HG02870 (cell line): ENCODE data around the gene LIG1.
A peak's percentile ranks its signal among the peaks of the same experiment; 100 is the strongest.

Experiments used
- ATAC-seq: cut with Tn5 transposase; IDR thresholded peaks from one replicate; pipeline ENCODE4 v1.9.1; 2021; ENCODE audit warnings: mild to moderate bottlenecking, moderate library complexity; ENCODE audit not compliant: unreplicated experiment

LIG1 gene

DNA sequence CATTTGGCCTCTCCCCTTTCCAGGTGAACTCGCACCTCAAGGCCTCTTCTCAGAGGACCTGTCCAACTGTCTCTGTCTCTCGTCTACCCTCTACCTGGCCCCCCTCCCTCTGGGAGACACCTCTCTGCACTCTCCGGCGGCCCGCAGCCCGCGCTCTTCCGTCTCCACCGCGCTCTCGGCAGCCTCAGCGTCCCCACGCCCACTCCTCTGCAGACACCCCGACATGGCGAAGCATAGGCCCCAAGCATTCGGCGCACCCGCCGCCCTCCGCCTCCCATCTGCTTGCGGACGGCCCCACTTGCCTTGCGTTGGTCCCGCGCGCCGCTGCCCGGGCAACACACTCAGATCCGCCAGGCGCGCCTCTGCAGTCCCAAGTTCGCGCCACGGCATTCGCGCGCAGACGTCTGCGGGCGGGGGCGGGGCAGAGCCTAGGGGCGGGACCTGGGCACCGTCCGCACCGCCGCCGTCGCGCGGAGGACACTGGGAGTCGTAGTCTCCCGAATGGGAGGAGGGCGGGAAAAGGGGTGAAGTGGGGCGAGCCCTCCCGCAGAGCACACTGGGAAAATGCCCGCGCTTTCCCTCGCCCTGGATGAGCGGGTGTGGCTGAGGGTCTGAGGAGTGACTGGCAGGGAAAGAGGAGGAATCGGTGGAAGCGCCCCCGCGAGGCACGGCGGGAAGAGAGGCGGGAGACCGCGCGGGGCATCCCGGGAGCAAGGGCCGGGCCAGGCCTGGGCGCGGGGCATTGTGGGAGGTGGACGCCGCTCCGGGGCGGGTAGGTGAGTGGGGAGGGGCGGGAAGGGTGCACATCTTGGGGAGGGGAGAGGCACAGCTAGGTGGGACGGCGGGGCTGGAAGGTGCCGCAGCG is at the start of gene LIG1, which contains the start of gene ZSWIM9:
Gene LIG1 (minus strand): TSS at position 406 of the 865 bp plus-strand sequence. CDS start 4,778 bp downstream, outside the sequence.
Gene ZSWIM9 (plus strand): TSS at position 742 of the 865 bp plus-strand sequence. CDS start 1,123 bp downstream, outside the sequence.
- peak; percentile 73 for ATAC-seq

DNA sequence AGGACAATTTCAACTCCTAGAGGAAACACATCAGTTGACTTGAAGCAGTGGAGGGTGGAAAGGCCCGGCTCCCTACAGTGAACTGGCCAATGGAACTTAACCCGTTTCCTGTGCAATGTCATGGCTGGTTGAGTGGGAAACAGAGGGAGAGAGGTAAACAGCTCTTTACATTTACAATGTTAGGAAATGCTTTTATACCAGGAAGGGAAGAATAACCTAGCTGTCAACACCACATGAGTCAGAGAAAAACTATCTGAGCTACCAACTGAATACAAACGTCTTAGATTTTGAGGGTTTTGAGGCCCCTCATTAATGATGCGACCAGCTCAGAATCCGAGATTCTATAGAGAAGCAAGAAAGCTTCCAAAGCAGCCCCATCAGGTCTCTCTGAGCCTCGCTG is 48.9 kb upstream of the LIG1 start:
- no peak for ATAC-seq

- no peak for ATAC-seq
These were observed 46.8 kb upstream of the LIG1 start for GRCh38 chr19:48216933-48217332.

GRCh38 chr19:48213959-48214358 is 43.8 kb upstream of the LIG1 start:
- ATAC-seq: no peak

DNA sequence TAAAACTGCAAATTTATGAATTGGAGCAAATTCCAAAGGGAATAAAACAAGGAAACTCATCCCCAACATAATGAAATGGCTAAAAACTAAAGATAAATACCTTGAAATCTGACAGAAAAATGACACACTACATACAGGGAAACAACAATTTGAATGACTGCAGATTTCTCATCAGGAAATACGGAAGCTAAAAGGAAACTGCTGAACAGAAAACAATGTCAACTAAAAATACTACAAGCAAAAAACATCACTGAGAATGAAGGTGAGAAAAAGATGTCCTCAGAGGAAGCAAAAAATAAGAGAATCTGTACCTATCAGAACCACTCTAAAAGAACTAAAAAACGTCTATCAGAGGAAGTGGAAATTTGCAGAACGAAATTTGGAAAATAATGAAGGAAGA is 39.9 kb upstream of the LIG1 start:
- no peak for ATAC-seq

DNA sequence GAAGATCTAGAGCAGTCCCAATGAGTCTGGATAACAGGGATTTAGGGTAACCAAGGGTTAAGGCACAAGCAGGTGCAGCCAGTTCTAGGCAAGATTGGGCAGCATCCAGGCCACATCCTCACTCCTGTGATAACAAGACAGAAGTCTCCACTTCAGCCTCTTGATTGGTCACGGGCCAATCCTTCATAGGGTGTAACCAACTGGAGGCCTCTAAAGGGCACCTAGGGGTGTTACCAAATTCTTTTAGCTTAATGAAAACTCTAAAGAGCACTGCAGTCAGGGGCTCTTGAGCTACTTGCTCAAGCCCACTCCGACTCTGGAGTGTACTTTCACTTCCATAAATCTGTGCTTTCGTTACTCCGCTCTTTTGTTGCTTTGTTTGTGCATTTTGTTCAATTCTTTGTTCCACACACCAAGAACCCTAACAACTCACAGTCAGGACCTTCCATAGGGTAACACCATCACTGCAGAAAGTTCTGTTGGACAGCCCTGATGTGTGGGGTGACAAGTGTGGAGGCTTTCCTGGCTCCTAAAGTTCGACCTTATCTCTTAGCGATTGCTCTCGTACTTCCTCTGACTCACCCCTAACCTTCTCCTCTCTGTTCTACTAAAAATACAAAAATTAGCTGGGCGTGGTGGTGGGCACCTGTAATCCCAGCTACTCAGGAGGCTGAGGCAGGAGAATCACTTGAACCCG is 36.4 kb upstream of the LIG1 start:
- ATAC-seq: no peak

- peak; percentile 94 for ATAC-seq
These were observed 33.9 kb upstream of the LIG1 start for GRCh38 chr19:48203794-48204628.

GRCh38 chr19:48203222-48203793 is 33.2 kb upstream of the LIG1 start:
- no peak for ATAC-seq

DNA sequence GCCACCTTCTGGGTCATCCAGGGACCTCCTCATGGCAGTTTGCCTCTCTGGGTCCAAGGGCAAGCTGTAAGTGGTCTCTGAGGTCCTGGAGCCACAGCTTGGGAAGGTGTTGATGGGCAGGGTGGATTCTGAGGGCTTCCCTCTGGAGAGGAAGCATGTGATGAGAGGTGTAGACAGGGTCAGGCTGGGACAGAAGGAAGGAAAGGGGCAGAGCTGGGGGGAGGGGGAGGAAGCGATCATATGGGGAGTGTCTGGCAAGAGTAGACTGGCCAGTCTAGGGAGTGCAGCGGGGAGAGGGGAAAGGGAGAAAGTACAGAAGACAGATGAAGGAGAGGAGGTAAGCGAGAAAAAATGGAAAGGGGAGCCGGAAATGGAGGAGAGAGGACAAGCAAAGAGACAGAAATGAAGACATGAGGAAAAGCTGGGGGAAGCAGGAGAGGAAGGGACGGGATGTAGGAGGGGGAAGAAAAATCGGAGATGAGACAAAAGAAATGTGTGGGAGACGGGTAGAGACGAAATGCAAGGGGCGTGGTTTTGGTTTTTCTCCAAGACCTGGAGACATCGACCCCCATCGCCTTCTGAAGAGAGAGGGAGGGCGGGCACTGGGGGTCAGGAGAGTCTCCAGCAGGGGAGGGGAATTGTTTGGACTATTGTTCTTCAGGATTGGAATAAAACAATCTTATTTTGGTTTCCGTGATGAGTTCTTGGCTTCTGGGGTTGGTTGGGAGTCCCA is 27.0 kb upstream of the LIG1 start:
- ATAC-seq: no peak

DNA sequence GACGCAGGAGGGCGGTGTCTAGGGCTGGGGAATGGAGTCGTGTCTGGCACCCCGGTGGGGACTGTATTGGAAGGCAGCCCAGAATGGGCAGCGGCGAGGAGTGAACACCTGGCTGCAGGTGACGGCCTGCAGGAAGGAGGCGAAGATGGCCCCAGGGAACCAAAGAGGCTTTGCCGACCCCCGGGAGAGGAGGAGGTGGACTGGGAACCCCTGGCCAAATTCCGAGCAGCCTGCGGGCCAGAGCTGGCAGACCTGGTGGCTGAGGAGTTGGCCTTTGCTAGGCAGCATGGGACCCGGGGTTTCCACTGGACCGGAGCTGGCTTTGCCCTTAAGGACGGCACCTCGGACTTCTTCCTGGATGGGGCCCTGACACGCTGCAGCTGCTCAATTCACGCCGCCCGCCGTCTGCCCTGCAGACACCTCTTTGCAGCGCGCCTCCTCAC is 26.2 kb upstream of the LIG1 start:
- ATAC-seq: no peak

DNA sequence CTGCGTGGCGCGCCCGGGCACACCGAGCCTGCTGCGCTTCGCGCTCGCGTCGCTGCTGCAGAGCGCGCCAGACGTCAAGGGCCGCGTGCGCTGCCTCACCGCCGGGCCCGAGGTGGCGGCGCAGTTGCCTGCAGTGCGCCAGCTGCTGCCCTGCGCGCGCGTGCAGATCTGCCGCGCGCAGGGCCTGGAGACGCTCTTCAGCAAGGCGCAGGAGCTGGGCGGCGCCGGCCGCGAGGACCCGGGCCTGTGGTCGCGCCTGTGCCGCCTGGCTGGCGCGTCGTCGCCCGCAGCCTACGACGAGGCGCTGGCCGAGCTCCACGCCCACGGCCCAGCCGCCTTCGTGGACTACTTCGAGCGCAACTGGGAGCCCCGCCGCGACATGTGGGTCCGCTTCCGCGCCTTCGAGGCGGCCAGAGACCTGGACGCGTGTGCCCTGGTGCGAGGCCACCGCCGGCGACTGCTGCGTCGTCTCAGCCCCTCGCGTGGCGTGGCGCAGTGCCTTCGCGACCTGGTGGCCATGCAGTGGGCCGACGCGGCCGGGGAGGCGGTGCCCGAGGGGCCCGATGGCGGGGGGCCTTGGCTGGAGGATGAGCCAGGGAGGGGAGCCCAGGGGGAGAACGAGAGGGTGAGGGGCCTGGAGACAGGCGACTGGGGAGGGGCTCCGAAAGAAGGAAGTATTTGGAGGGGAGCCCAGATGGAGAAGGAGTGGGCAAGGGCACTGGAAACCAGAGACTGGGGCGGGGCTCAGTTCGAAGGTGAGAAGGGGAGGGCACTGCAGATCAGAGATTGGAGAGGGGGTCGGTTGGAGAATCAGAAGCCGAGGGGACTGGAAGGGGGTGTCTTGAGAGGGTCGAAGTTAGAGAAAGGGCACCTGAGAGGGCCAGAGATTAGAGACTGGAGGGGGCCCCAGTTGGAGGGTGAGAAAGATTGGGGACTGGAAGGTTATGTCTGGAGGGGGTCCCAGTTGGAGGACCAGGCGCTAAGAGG is 25.0 kb upstream of the LIG1 start:
- no peak for ATAC-seq

GRCh38 chr19:48194041-48194843 is 24.1 kb upstream of the LIG1 start:
- no peak for ATAC-seq

DNA sequence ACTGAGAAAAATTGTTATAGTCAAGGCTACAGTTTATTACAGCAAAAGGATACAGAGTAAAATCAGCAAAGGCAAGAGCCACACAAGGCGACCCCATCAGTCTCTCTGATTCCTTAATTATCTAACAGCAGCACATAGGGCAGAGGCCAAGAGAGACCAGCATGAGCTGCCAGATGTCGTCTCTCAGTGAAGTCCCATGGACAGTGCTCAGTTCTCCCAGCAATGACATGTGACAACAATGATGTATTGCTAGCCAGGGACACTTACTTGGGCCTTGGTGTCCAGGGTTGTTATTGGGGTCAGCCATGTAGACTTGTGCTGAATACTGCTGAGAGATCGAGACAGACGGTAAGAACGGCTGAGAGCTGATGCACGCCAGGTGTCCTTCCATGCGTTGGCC is 22.6 kb upstream of the LIG1 start:
- no peak for ATAC-seq

- ATAC-seq: no peak
These were observed 20.7 kb upstream of the LIG1 start for GRCh38 chr19:48190885-48191284.

DNA sequence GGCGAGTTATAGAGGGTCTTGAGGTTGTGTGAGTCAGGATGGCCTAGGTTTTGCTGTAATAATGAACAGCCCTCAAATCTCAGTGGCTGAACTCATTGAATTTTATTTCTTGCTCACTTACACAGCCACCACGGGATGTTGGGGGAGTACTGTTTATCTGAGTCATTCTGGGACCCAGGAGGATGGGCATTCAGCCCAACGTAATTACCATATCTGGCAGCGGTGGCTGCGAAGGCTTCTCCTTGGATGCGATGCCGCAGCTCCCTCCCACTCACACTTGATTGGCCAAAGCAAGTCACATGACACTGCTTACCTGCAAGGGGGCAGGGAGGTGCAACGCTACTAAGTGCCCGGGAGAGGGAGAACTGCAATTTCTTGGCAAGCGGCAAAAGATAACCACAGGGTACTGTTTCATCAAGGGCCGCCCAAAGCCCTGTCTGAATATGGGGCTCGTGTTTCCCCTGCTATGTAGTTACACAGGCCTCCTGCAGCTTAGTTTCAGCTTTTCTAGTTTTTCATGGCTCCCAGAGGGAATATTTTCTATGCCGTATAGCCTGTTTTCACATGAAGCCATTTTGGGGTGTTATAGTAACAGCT is 20.2 kb upstream of the LIG1 start:
- ATAC-seq: no peak

- ATAC-seq: no peak
These were observed 16.4 kb upstream of the LIG1 start for GRCh38 chr19:48186541-48186991.

GRCh38 chr19:48186015-48186414 is 15.9 kb upstream of the LIG1 start:
- no peak for ATAC-seq

DNA sequence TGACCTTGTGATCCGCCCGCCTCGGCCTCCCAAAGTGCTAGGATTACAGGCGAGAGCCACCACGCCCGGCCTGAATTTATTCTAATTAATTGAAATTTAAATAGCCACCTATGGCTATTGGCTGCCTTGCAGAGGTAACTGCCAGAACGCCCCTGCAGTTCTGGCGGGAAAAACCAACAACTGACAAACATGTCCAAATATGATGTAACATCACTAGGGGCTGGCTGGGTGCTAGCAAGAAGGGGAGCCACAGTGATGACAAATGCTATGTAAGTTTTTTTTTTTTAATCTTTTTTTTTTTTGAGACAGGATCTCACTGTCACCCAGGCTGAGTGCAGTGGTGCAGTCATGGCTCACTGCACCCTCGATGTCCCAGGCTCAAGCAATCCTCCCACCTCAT is 13.2 kb upstream of the LIG1 start:
- ATAC-seq: no peak
